RWPE2 (cell line): ENCODE data around the gene VAMP3.

Source experiments
- ATAC-seq: fragments of 200-7000 bp; cut with Tn5 transposase; 3 replicates; pipeline ENCODE4 v1.9.1; 2021; ENCODE audit warnings: low read depth
- DNase-seq: peaks from one replicate; pipeline ENCODE4 v3.0.0-alpha.2; 2020; ENCODE audit warnings: low spot score
- H3K27ac ChIP-seq: fragments of 450-650 bp; 2 replicates; pipeline ENCODE4 v1.5.1; 2017; ENCODE audit warnings: mild to moderate bottlenecking; ENCODE audit not compliant: poor library complexity, severe bottlenecking
- H3K27me3 ChIP-seq: fragments of 250-450 bp; sonication (Bioruptor Pico); 2 replicates; pipeline ENCODE4 v1.5.1; 2021; ENCODE audit warnings: mild to moderate bottlenecking, moderate library complexity; ENCODE audit not compliant: insufficient read depth, poor library complexity, severe bottlenecking
- H3K36me3 ChIP-seq: fragments of 250-450 bp; sonication (Bioruptor Pico); 2 replicates; pipeline ENCODE4 v1.5.1; 2020; ENCODE audit warnings: low read depth, mild to moderate bottlenecking, moderate library complexity
- H3K4me1 ChIP-seq: fragments of 250-450 bp; sonication (Bioruptor Pico); 2 replicates; pipeline ENCODE4 v1.5.1; 2021; ENCODE audit warnings: mild to moderate bottlenecking, moderate library complexity; ENCODE audit not compliant: insufficient read depth, poor library complexity, severe bottlenecking
- H3K4me3 ChIP-seq: fragments of 250-450 bp; sonication (Bioruptor Pico); 2 replicates; pipeline ENCODE4 v1.5.1; 2021; ENCODE audit warnings: mild to moderate bottlenecking, moderate library complexity; ENCODE audit not compliant: severe bottlenecking
- H3K9me3 ChIP-seq: fragments of 250-450 bp; sonication (Bioruptor Pico); 2 replicates; pipeline ENCODE4 v1.5.1; 2021; ENCODE audit warnings: mild to moderate bottlenecking, moderate library complexity; ENCODE audit not compliant: severe bottlenecking
- TF ChIP-seq, protein P1 (sequence below): fragments of 450-650 bp; IDR thresholded peaks from one replicate; pipeline ENCODE4 v1.5.1; 2017; ENCODE audit warnings: mild to moderate bottlenecking, moderate library complexity; ENCODE audit not compliant: poor library complexity, severe bottlenecking

Gene VAMP3

DNA sequence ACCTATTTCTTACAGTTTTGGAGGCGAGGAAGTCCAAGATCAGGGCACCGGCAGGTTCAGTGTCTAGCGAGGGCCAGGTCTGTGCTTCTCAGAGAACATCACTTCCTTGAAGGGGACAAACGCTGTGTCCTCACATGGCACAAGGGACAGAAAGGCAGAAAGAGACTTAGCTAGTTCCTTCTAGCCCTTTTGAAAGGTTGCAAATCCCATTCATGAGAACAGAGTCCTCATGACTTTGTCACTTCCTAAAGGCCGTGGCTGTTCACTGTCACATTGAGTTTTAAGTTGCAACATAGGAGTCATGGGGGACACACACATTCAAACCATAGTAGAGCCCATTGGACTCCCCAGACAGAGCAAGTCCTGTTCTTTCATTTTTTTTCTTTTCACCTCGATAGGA, 40.4 kb downstream of the VAMP3 start:
- Histone ChIP-seq H3K27ac (no peak overlapping the region), H3K9me3 (peaks cover 5% of the 10 kb centered on the region), H3K27me3 (no peaks in the 10 kb centered on the region), H3K4me1 (no peaks in the 10 kb centered on the region), H3K4me3 (no peak overlapping the region), H3K36me3 (peaks cover 48% of the 10 kb centered on the region)
- DNase-seq (no peak), ATAC-seq (no peak)
- TF ChIP-seq, protein P1, sequence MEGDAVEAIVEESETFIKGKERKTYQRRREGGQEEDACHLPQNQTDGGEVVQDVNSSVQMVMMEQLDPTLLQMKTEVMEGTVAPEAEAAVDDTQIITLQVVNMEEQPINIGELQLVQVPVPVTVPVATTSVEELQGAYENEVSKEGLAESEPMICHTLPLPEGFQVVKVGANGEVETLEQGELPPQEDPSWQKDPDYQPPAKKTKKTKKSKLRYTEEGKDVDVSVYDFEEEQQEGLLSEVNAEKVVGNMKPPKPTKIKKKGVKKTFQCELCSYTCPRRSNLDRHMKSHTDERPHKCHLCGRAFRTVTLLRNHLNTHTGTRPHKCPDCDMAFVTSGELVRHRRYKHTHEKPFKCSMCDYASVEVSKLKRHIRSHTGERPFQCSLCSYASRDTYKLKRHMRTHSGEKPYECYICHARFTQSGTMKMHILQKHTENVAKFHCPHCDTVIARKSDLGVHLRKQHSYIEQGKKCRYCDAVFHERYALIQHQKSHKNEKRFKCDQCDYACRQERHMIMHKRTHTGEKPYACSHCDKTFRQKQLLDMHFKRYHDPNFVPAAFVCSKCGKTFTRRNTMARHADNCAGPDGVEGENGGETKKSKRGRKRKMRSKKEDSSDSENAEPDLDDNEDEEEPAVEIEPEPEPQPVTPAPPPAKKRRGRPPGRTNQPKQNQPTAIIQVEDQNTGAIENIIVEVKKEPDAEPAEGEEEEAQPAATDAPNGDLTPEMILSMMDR: no peak

GRCh38 chr1:7813677-7814373, 42.7 kb downstream of the VAMP3 start:
- ATAC-seq: no peak
- Histone ChIP-seq H3K9me3 (peaks cover 5% of the 10 kb centered on the region), H3K27me3 (no peaks in the 10 kb centered on the region), H3K27ac (no peak overlapping the region), H3K4me3 (no peak overlapping the region), H3K36me3 (peaks cover 40% of the 10 kb centered on the region), H3K4me1 (no peaks in the 10 kb centered on the region)
- TF ChIP-seq, protein P1: no peak
- no peak for DNase-seq

DNA sequence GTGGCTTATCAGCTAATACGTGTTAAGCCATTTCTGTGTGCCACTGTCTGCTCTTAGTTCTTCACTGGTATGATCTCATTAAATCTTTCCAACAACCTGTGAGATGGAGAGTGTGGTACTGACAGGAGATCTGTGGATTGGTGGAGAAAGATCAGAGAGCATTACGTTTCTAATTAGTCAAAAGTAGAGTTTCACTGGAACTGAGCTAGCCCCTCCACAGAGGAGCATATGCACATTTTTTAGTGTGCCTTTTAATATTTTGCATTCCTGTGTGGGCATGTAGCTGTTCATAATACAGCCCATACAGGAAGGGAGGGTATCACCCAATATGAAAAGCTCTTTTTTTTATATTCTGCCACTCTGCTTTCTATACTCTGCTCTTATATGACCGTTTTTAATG, 50.2 kb downstream of the VAMP3 start:
- Histone ChIP-seq H3K4me1 (no peaks in the 10 kb centered on the region), H3K27ac (no peak overlapping the region), H3K4me3 (no peak overlapping the region), H3K36me3 (peaks cover 17% of the 10 kb centered on the region), H3K27me3 (no peaks in the 10 kb centered on the region), H3K9me3 (no peaks in the 10 kb centered on the region)
- no peak for ATAC-seq
- TF ChIP-seq, protein P1: no peak
- no peak for DNase-seq

DNA sequence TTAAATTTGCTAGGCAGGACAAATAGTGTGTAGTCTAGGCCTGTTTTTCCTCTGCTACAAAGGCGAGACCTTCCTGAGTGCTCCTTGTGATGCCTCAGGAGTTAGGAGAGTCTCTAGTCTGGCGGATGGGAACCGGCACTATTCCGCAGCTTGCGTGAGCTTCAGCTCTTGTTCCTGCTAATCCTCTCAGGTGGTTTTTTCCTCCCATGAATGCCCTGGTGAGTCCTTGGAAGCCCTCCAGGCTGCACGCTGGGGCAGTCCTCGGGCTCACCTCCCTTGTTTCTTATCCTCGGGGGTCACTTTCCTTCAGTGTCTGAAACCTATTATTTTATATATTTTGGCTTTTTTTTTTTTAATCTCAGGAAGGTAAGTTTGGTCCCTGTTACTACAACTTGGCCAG, 53.6 kb downstream of the VAMP3 start:
- H3K36me3 ChIP-seq: peaks cover 31% of the 10 kb centered on the region
- TF ChIP-seq, protein P1: no peak
- no peaks in the 10 kb centered on the region for H3K4me1 ChIP-seq

DNA sequence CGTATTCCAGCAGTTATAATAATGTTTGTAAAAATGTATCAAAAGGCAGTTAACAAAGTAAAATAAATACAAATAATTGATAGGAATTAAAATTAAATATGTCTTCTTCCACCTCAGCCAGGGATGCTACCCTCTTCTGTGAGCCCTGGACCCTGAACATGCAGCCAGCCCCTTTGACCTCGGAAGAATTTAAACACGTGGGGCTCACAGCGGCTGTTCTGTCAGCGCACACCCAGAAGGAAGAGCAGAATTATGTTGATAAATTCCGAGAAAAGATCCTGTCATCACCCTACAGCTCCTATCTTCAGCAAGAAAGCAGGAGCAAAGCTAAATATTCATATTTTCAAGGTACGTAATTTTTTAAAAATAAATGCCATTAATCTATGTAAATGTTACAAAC, 55.3 kb downstream of the VAMP3 start:
- Histone ChIP-seq H3K4me1 (no peaks in the 10 kb centered on the region), H3K36me3 (peaks cover 34% of the 10 kb centered on the region)
- DNase-seq: no peak

More for the DNA sequence above, 53.6 kb downstream of the VAMP3 start:
- Histone ChIP-seq H3K9me3 (no peaks in the 10 kb centered on the region), H3K27me3 (no peaks in the 10 kb centered on the region), H3K4me3 (no peak overlapping the region), H3K27ac (no peak overlapping the region)
- DNase-seq (no peak), ATAC-seq (no peak)

More for the DNA sequence above, 55.3 kb downstream of the VAMP3 start:
- Histone ChIP-seq H3K4me3 (no peak overlapping the region), H3K9me3 (no peaks in the 10 kb centered on the region), H3K27me3 (no peaks in the 10 kb centered on the region), H3K27ac (no peak overlapping the region)
- ATAC-seq: no peak
- TF ChIP-seq, protein P1: no peak
